Astrocyte of the hippocampus (primary cell): ENCODE measurements around the gene CD28.
"Not testable (repeated sequence)": the region's sequence is repeated elsewhere in the genome, so short reads cannot be mapped to it uniquely, and the experiment has no call there.

Experiments used
- DNase-seq: peaks from one replicate; pipeline ENCODE4 v3.0.0; 2011; ENCODE audit warnings: low read depth, low spot score

Gene CD28

DNA sequence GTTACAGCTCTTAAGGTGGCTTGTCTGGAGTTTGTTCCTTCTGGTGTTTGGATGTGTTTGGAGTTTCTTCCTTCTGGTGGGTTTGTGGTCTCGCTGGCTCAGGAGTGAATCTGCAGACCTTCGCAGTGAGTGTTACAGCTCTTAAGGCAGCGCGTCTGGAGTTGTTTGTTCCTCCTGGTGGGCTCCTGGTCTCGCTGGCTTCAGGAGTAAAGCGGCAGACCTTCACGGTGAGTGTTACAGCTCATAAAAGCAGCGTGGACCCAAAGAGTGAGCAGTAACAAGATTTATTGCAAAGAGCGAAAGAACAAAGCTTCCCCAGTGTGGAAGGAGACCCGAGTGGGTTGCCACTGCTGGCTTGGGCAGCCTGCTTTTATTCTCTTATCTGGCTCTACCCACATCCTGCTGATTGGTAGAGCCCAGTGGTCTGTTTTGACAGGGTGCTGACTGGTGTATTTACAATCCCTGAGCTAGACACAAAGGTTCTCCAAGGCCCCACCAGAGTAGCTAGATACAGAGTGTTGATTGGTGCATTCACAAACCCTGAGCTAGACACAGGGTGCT, 78.4 kb downstream of the CD28 start:
- DNase-seq, result not testable (repeated sequence)

DNA sequence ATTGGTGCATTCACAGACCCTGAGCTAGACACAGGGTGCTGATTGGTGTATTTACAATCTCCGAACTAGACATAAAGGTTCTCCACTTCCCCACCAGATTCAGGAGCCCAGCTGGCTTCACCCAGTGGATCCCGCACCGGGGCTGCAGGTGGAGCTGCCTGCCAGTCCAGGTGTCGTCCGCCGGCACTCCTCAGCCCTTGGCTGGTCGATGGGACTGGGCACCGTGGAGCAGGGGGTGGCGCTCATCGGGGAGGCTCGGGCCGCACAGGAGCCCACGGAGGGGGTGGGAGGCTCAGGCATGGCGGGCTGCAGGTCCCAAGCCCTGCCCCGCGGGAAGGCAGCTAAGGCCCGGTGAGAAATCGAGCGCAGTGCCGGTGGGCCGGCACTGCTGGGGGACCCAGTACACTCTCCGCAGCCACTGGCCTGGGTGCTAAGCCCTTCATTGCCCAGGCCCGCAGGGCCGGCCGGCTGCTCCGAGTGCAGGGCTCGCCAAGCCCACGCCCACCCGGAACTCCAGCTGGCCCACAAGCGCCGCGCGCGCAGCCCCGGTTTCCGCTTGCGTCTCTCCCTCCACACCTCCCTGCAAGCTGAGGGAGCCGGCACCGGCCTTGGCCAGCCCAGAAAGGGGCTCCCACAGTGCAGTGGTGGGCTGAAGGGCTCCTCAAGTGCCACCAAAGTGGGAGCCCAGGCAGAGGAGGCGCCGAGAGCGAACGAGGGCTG, 79.1 kb downstream of the CD28 start:
- DNase-seq, result not testable (repeated sequence)

GRCh38 chr2:203786549-203787351, 80.3 kb downstream of the CD28 start:
- no peak for DNase-seq

GRCh38 chr2:203787979-203788378, 81.5 kb downstream of the CD28 start:
- DNase-seq, result no peak
